ENCODE data around the gene DTX1. TPM values are rescaled to one million over a fixed set of nuclear protein-coding genes. Genes with fewer than 3 reads are reported as not detected.

DTX1 gene
- total RNA-seq, 1 experiment from 2014 or later, result 227 TPM

- Histone ChIP-seq H3K79me2 (ENCODE audit: low read length) (no peaks in the 10 kb centered on the region), H4K20me1 (ENCODE audit: insufficient read depth, low read depth, low read length) (no peaks in the 10 kb centered on the region), H3K9me3 (ENCODE audit: low read length) (peaks cover 8% of the 10 kb centered on the region), H2AFZ (ENCODE audit: low read length) (no peak overlapping the region), H3K36me3 (ENCODE audit: insufficient read depth, low read length) (0 out of 2 replicates have a peak, but pooled peaks cover 3% of the 10 kb centered on the region), H3K9ac (ENCODE audit: low read length) (no peak overlapping the region), H3K4me3 (ENCODE audit: low read length) (no peak overlapping the region), H3K27ac (ENCODE audit: low read length) (no peak overlapping the region), H3K9me2 (replicated peaks; ENCODE audit: insufficient read depth, low read length) (no peaks in the 10 kb centered on the region), H3K27me3 (ENCODE audit: low read length) (no peaks in the 10 kb centered on the region), H3K4me2 (ENCODE audit: low read depth, low read length, poor library complexity, severe bottlenecking) (peak overlapping the region; percentile 52), H3K4me1 (ENCODE audit: low read length) (peaks cover 36% of the 10 kb centered on the region)
- DNase-seq, result no peak
Observed at GRCh38 chr12:113119980-113120669, 63.6 kb downstream of the DTX1 start.

GRCh38 chr12:113120670-113121370, 64.3 kb downstream of the DTX1 start:
- Histone ChIP-seq H3K4me3 (ENCODE audit: low read length) (peak overlapping the region; percentile 22; the same call in 1 of the 2 replicates), H3K79me2 (ENCODE audit: low read length) (no peaks in the 10 kb centered on the region), H3K27ac (ENCODE audit: low read length) (peak overlapping the region; percentile 64), H3K9me3 (ENCODE audit: low read length) (peaks cover 8% of the 10 kb centered on the region), H2AFZ (ENCODE audit: low read length) (no peak overlapping the region), H3K36me3 (ENCODE audit: insufficient read depth, low read length) (peaks cover 6% of the 10 kb centered on the region; the same call in 1 of the 2 replicates), H3K9me2 (replicated peaks; ENCODE audit: insufficient read depth, low read length) (no peaks in the 10 kb centered on the region), H4K20me1 (ENCODE audit: insufficient read depth, low read depth, low read length) (no peaks in the 10 kb centered on the region), H3K4me2 (ENCODE audit: low read depth, low read length, poor library complexity, severe bottlenecking) (peak overlapping the region; percentile 52), H3K9ac (ENCODE audit: low read length) (peak overlapping the region; percentile 15; the same call in 1 of the 2 replicates), H3K4me1 (ENCODE audit: low read length) (peaks cover 36% of the 10 kb centered on the region), H3K27me3 (ENCODE audit: low read length) (no peaks in the 10 kb centered on the region)
- peak; percentile 70 for DNase-seq

- no peak for DNase-seq
- Histone ChIP-seq H3K27me3 (ENCODE audit: low read length) (no peaks in the 10 kb centered on the region), H3K4me3 (ENCODE audit: low read length) (no peak overlapping the region), H3K4me2 (ENCODE audit: low read depth, low read length, poor library complexity, severe bottlenecking) (no peak overlapping the region), H2AFZ (ENCODE audit: low read length) (no peak overlapping the region), H3K9ac (ENCODE audit: low read length) (no peak overlapping the region), H4K20me1 (ENCODE audit: insufficient read depth, low read depth, low read length) (no peaks in the 10 kb centered on the region), H3K79me2 (ENCODE audit: low read length) (no peaks in the 10 kb centered on the region), H3K9me2 (replicated peaks; ENCODE audit: insufficient read depth, low read length) (no peaks in the 10 kb centered on the region), H3K4me1 (ENCODE audit: low read length) (peaks cover 33% of the 10 kb centered on the region), H3K36me3 (ENCODE audit: insufficient read depth, low read length) (peaks cover 6% of the 10 kb centered on the region; the same call in 1 of the 2 replicates), H3K9me3 (ENCODE audit: low read length) (peaks cover 8% of the 10 kb centered on the region), H3K27ac (ENCODE audit: low read length) (no peak overlapping the region)
Observed at GRCh38 chr12:113127791-113128199, 71.3 kb downstream of the DTX1 start.

- Histone ChIP-seq H3K4me1 (ENCODE audit: low read length) (peaks cover 46% of the 10 kb centered on the region), H3K9me2 (replicated peaks; ENCODE audit: insufficient read depth, low read length) (no peaks in the 10 kb centered on the region), H3K27ac (ENCODE audit: low read length) (peak overlapping the region; percentile 83), H2AFZ (ENCODE audit: low read length) (no peak overlapping the region), H3K79me2 (ENCODE audit: low read length) (no peaks in the 10 kb centered on the region), H3K4me2 (ENCODE audit: low read depth, low read length, poor library complexity, severe bottlenecking) (peak overlapping the region; percentile 74), H3K9ac (ENCODE audit: low read length) (no peak overlapping the region), H4K20me1 (ENCODE audit: insufficient read depth, low read depth, low read length) (no peaks in the 10 kb centered on the region), H3K9me3 (ENCODE audit: low read length) (no peaks in the 10 kb centered on the region), H3K27me3 (ENCODE audit: low read length) (no peaks in the 10 kb centered on the region), H3K4me3 (ENCODE audit: low read length) (peak overlapping the region; percentile 62; the same call in 1 of the 2 replicates), H3K36me3 (ENCODE audit: insufficient read depth, low read length) (peaks cover 6% of the 10 kb centered on the region; the same call in 1 of the 2 replicates)
- peak; percentile 82 for DNase-seq
Observed at GRCh38 chr12:113128802-113129663, 72.5 kb downstream of the DTX1 start.

- H3K4me3 ChIP-seq (ENCODE audit: low read length), result peak overlapping the region; percentile 62; the same call in 1 of the 2 replicates
- H3K9me2 ChIP-seq (replicated peaks; ENCODE audit: insufficient read depth, low read length), result no peaks in the 10 kb centered on the region
- no peaks in the 10 kb centered on the region for H4K20me1 ChIP-seq (ENCODE audit: insufficient read depth, low read depth, low read length)
- H3K79me2 ChIP-seq (ENCODE audit: low read length), result no peaks in the 10 kb centered on the region
- H3K9ac ChIP-seq (ENCODE audit: low read length), result peak overlapping the region; percentile 71
- H3K27me3 ChIP-seq (ENCODE audit: low read length), result no peaks in the 10 kb centered on the region
- no peak for DNase-seq
- H3K4me2 ChIP-seq (ENCODE audit: low read depth, low read length, poor library complexity, severe bottlenecking), result peak overlapping the region; percentile 74
- H3K27ac ChIP-seq (ENCODE audit: low read length), result peak overlapping the region; percentile 83
- peak overlapping the region; percentile 4; the same call in 1 of the 2 replicates for H2AFZ ChIP-seq (ENCODE audit: low read length)
- H3K36me3 ChIP-seq (ENCODE audit: insufficient read depth, low read length), result peaks cover 2% of the 10 kb centered on the region; the same call in 1 of the 2 replicates
- no peaks in the 10 kb centered on the region for H3K9me3 ChIP-seq (ENCODE audit: low read length)
- H3K4me1 ChIP-seq (ENCODE audit: low read length), result peaks cover 54% of the 10 kb centered on the region
Observed at GRCh38 chr12:113129664-113130456, 73.3 kb downstream of the DTX1 start.

- Histone ChIP-seq H3K9me3 (ENCODE audit: low read length) (no peaks in the 10 kb centered on the region), H3K27me3 (ENCODE audit: low read length) (no peaks in the 10 kb centered on the region), H3K79me2 (ENCODE audit: low read length) (no peaks in the 10 kb centered on the region), H3K27ac (ENCODE audit: low read length) (peak overlapping the region; percentile 83), H3K9ac (ENCODE audit: low read length) (peak overlapping the region; percentile 71), H3K4me2 (ENCODE audit: low read depth, low read length, poor library complexity, severe bottlenecking) (peak overlapping the region; percentile 74), H3K4me3 (ENCODE audit: low read length) (peak overlapping the region; percentile 62), H3K9me2 (replicated peaks; ENCODE audit: insufficient read depth, low read length) (no peaks in the 10 kb centered on the region), H3K36me3 (ENCODE audit: insufficient read depth, low read length) (no peaks in the 10 kb centered on the region), H2AFZ (ENCODE audit: low read length) (peak overlapping the region; percentile 4; the same call in 1 of the 2 replicates), H3K4me1 (ENCODE audit: low read length) (peaks cover 61% of the 10 kb centered on the region), H4K20me1 (ENCODE audit: insufficient read depth, low read depth, low read length) (no peaks in the 10 kb centered on the region)
- DNase-seq, result peak; percentile 89
Observed at GRCh38 chr12:113130457-113131135, 74.1 kb downstream of the DTX1 start.

GRCh38 chr12:113131556-113131955, 75.0 kb downstream of the DTX1 start:
- no peaks in the 10 kb centered on the region for H3K36me3 ChIP-seq (ENCODE audit: insufficient read depth, low read length)
- peak overlapping the region; percentile 83; the same call in 1 of the 2 replicates for H3K27ac ChIP-seq (ENCODE audit: low read length)
- peak; percentile 63 for DNase-seq
- no peak overlapping the region for H3K4me3 ChIP-seq (ENCODE audit: low read length)
- no peaks in the 10 kb centered on the region for H3K9me3 ChIP-seq (ENCODE audit: low read length)
- no peaks in the 10 kb centered on the region for H4K20me1 ChIP-seq (ENCODE audit: insufficient read depth, low read depth, low read length)
- peak overlapping the region; percentile 74 for H3K4me2 ChIP-seq (ENCODE audit: low read depth, low read length, poor library complexity, severe bottlenecking)
- H3K27me3 ChIP-seq (ENCODE audit: low read length), result no peaks in the 10 kb centered on the region
- H3K79me2 ChIP-seq (ENCODE audit: low read length), result no peaks in the 10 kb centered on the region
- no peak overlapping the region for H2AFZ ChIP-seq (ENCODE audit: low read length)
- peak overlapping the region; percentile 71 for H3K9ac ChIP-seq (ENCODE audit: low read length)
- H3K9me2 ChIP-seq (replicated peaks; ENCODE audit: insufficient read depth, low read length), result no peaks in the 10 kb centered on the region
- H3K4me1 ChIP-seq (ENCODE audit: low read length), result peaks cover 69% of the 10 kb centered on the region
